Esophagus muscularis mucosa (tissue), 4 donors: ENCODE data around the gene SNRNP35.

ENCODE experiments used
- CTCF ChIP-seq, 3 experiments: fragments of 200-600 bp in 2 of 3; fragments of 450-650 bp in 1 of 3; sonication (generic) in 2 of 3; IDR thresholded peaks; one replicate each; pipeline ENCODE4 v1.5.1; 2017 to 2019; ENCODE audit warnings: antibody characterized with exemption in 3 of 3, mild to moderate bottlenecking in 2 of 3, moderate library complexity in 1 of 3
- EP300 ChIP-seq: sonication (generic); formaldehyde crosslinking; IDR thresholded peaks from one replicate; pipeline ENCODE4 v1.6.1; 2017; ENCODE audit warnings: antibody characterized with exemption
- POLR2A ChIP-seq: fragments of 450-650 bp; IDR thresholded peaks from one replicate; pipeline ENCODE4 v1.6.1; 2017; ENCODE audit warnings: antibody characterized with exemption, moderate library complexity, mild to moderate bottlenecking, low read depth
- POLR2AphosphoS5 ChIP-seq, 2 donors: sonication (generic); formaldehyde crosslinking; IDR thresholded peaks; one replicate each; pipeline ENCODE4 v1.6.1; 2017; ENCODE audit warnings: antibody characterized with exemption in 2 of 2

GRCh38 chr12:123453165-123453564, 4.8 kb upstream of the SNRNP35 start:
- TF ChIP-seq EP300 (no peak), CTCF (IDR thresholded peaks at IDR 0.05) (no peak), POLR2A (no peak), POLR2AphosphoS5 (IDR thresholded peaks at IDR 0.05) (no peak)
